ENCODE measurements around the gene RAPGEF6. TPM values are rescaled to one million over a fixed set of nuclear protein-coding genes. Genes with fewer than 3 reads are reported as not detected.
"Not testable (repeated sequence)": the region's sequence is repeated elsewhere in the genome, so short reads cannot be mapped to it uniquely, and the experiment has no call there.

Gene RAPGEF6
- total RNA-seq, 1 donor from 2014 or later = 8.6 TPM

DNA sequence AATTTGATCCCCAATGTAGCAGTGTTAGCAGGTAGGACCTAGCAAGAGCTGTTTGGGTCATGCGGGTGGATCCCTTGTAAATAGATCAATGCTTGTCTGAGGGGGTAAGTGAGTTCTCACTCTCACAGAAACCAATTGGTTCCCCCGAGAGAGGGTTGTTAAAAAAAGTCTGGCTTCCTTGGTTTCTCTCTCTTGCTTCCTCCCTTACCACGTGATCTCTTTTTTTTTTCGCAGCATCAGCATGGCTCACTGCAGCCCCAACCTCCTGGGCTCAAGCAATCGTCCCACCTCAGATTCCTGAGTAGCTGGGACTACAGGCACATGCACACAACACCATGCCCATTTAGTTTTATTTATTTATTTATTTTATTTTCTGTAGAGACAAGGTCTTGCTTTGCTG, 26.4 kb downstream of the RAPGEF6 start:
- no peak for ATAC-seq

DNA sequence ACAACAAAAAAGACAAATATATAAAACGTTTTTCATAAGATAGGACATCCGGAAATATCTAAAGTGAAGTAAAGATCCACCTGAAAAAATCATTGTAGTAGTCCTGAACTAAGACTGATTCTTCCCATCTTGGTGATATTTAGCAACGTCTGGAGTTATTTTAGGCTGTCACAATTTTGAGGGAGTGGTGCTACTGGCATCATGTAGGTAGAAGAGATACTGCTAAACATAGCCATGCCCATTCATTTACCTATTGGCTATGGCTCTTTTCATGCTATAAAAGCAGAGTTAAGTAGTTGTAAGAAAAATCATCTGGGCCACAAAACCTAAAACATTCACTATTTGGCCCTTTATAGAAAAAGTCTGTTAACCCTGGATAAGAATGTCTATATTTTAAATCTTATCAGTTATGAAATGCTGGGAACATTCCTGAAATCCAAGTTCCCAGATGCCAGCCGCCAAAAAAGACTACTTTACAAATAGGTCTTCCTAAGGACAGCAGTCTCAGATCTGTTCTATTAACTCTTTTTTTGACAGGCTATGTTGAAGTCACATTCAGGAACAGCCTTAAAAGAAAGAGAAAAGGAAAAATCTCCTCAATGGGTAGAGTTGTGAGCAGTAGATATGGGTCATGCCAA, 27.0 kb downstream of the RAPGEF6 start:
- no peak for ATAC-seq

GRCh38 chr5:131607418-131607817, 27.6 kb downstream of the RAPGEF6 start:
- no peak for ATAC-seq

GRCh38 chr5:131605086-131605485, 29.9 kb downstream of the RAPGEF6 start:
- ATAC-seq = no peak

GRCh38 chr5:131595088-131596033, 39.7 kb downstream of the RAPGEF6 start:
- no peak for ATAC-seq

- no peak for ATAC-seq
These were observed 41.1 kb downstream of the RAPGEF6 start for GRCh38 chr5:131593921-131594320.

GRCh38 chr5:131593436-131593835, 41.6 kb downstream of the RAPGEF6 start:
- not testable (repeated sequence) for ATAC-seq

DNA sequence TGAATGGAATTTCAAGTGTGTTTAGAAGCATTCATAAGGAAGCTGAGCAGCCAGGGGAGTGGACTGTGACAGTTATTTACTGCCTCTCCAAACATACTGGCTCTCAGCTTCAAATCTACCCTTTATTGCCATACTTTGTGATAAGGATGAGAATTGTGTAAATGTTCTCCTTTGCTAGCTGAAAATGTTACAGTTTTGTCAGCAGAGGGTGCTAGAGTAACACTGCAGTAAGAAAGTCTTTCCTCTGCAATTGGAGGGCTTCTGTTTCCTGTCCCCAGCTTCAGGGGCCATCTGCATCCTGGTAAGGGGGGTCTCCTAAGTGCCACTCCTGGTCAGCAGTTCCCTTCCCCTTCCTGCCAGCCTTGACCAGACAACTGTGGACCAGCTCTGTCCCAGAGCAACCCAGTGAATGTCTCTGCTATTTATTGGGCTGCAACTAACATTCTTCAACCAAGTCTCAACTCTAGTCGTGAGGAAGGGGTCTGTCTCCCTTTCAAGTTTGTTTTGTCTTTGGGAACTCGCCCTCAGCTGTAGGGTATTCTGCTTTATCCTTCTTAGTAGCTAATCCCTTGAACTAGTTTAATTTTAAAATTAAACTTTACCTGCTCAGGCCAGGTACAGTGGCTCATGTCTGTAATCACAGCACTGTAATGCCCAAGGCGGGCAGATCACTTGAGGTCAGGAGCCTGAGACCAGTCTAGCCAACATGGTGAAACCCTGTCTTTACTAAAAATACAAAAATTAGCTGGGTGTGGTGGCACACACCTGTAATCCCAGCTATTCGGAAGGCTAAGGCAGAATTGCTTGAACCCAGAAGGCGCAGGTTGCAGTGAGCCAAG, 45.3 kb downstream of the RAPGEF6 start:
- no peak for ATAC-seq

GRCh38 chr5:131587541-131587940, 47.5 kb downstream of the RAPGEF6 start:
- ATAC-seq = no peak

- ATAC-seq = no peak
These were observed 53.3 kb downstream of the RAPGEF6 start for GRCh38 chr5:131581702-131582101.

- no peak for ATAC-seq
These were observed 54.9 kb downstream of the RAPGEF6 start for GRCh38 chr5:131579917-131580671.

DNA sequence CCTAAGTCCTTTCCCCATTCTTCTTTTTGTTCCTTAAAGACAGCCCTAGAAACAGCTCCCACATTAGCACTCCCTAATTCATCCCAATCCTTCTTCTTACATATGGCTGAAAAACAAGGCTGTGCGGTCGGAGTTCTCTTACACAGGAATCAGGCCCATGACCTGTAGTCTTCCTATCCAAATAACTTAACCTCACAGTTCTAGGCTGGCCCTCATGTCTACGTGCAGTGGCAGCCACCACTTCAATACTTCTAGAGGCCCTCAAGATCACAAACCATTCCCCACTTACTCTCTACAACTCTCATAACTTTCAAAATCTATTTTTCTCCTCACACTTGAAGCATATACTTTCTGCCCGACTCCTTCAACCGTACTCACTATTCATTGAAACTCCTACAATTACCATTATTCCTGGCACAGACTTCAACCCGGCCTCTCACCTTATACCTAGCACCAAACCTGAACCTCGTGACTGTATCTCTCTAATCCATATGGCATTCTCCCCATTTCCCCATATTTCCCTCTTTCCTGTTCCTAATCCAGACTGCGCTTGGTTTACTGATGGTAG, 59.3 kb downstream of the RAPGEF6 start:
- no peak for ATAC-seq

- ATAC-seq = no peak
These were observed 63.3 kb downstream of the RAPGEF6 start for GRCh38 chr5:131571669-131572168.

- no peak for ATAC-seq
These were observed 64.3 kb downstream of the RAPGEF6 start for GRCh38 chr5:131570757-131571156.

GRCh38 chr5:131564229-131564652, 70.8 kb downstream of the RAPGEF6 start:
- ATAC-seq = no peak

- no peak for ATAC-seq
These were observed 71.4 kb downstream of the RAPGEF6 start for GRCh38 chr5:131563434-131564228.

GRCh38 chr5:131550606-131551005, 84.4 kb downstream of the RAPGEF6 start:
- ATAC-seq = no peak

GRCh38 chr5:131548176-131548575, 86.9 kb downstream of the RAPGEF6 start:
- peak; percentile 36 for ATAC-seq

DNA sequence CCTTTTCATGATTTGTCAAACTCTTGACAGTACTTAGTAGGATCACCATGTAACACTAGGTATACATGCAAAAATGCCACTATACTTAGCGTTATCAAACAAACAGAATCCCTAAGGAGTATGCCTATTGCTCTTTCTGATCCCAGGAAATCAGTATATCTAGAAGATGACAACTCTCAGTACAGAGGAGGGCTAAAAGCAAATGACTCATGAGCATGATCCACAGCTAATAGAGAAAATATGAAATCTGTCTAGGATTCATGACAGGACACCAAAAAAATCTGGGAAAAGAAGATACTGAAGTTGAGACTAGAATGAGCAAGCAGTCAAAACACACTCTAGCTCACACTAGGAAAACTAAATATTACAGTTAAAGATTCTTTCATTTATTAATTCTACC, 89.2 kb downstream of the RAPGEF6 start:
- no peak for ATAC-seq

- no peak for ATAC-seq
These were observed 92.3 kb downstream of the RAPGEF6 start for GRCh38 chr5:131542723-131543122.

- no peak for ATAC-seq
These were observed 93.3 kb downstream of the RAPGEF6 start for GRCh38 chr5:131541762-131542161.
